IMR-90 (cell line): Measurements from ENCODE around the gene C10orf95. TPM values are rescaled to one million over a fixed set of nuclear protein-coding genes. Genes with fewer than 3 reads are reported as not detected.

Experiments
- ATAC-seq: fragments of 200-7000 bp; cut with Tn5 transposase; 2 replicates; pipeline ENCODE4 v1.9.1; 2020; ENCODE audit warnings: low read depth, mild to moderate bottlenecking, moderate library complexity
- BruUV-seq: library from RNA; stranded (reverse); fragments of 400-500 nt; replicated peaks from 2 replicates; lab custom pipeline; 2021; lab: Mats Ljungman, UMichigan
- CTCF ChIA-PET: fragments of 300-600 bp; formaldehyde crosslinking; extraction: SDS; loops from one replicate; lab custom pipeline; 2021; ENCODE audit warnings: antibody characterized with exemption; lab: Yijun Ruan, JAX
- POLR2A ChIA-PET: fragments of 300-600 bp; sonication (Branson Sonifier 250); formaldehyde crosslinking; loops from one replicate; lab custom pipeline; 2022; ENCODE audit warnings: antibody characterized with exemption; ENCODE audit not compliant: unreplicated experiment; lab: Charles Lee
- DNase-seq: peaks from one replicate; pipeline ENCODE4 v3.0.0; 2013
- H2AFZ ChIP-seq: replicated peaks from 2 replicates; pipeline ENCODE3; 2013; ENCODE audit warnings: low read length, mild to moderate bottlenecking; ENCODE audit not compliant: poor library complexity
- H2AK5ac ChIP-seq: 2 replicates; pipeline ENCODE4 v1.6.1; 2013; ENCODE audit warnings: low read depth, low read length, inconsistent platforms
- H2AK9ac ChIP-seq: replicated peaks from 2 replicates; pipeline ENCODE3; 2013; ENCODE audit warnings: mild to moderate bottlenecking, low read depth, low read length, moderate library complexity; ENCODE audit not compliant: poor library complexity
- H2BK120ac ChIP-seq: 2 replicates; pipeline ENCODE4 v1.6.1; 2013; ENCODE audit warnings: low read depth, low read length, inconsistent platforms
- H2BK15ac ChIP-seq: 3 replicates; pipeline ENCODE4 v1.6.1; 2013; ENCODE audit warnings: low read depth, low read length, inconsistent platforms
- H2BK20ac ChIP-seq: 2 replicates; pipeline ENCODE4 v1.6.1; 2013; ENCODE audit warnings: low read depth, mild to moderate bottlenecking, inconsistent platforms, low read length, moderate library complexity
- H2BK5ac ChIP-seq: 2 replicates; pipeline ENCODE4 v1.6.1; 2013; ENCODE audit warnings: mild to moderate bottlenecking, low read depth, low read length, inconsistent platforms; ENCODE audit not compliant: poor library complexity, severe bottlenecking
- H3K14ac ChIP-seq: replicated peaks from 2 replicates; pipeline ENCODE4 v1.6.1; 2013; ENCODE audit warnings: low read depth, low read length, inconsistent platforms
- H3K18ac ChIP-seq: 2 replicates; pipeline ENCODE4 v1.6.1; 2013; ENCODE audit warnings: low read depth, low read length, control low read depth
- H3K23ac ChIP-seq: 2 replicates; pipeline ENCODE4 v1.6.1; 2013; ENCODE audit warnings: low read depth, low read length, inconsistent platforms
- H3K27ac ChIP-seq: 2 replicates; pipeline ENCODE4 v1.5.1; 2013; ENCODE audit warnings: mild to moderate bottlenecking, control low read depth, low read length; ENCODE audit not compliant: insufficient read depth
- H3K27me3 ChIP-seq: 2 replicates; pipeline ENCODE4 v1.6.1; 2013; ENCODE audit warnings: low read length; ENCODE audit not compliant: control insufficient read depth, insufficient read depth
- H3K36me3 ChIP-seq: 2 replicates; pipeline ENCODE4 v1.6.1; 2013; ENCODE audit warnings: low read length, mixed read lengths; ENCODE audit not compliant: control insufficient read depth, insufficient read depth
- H3K4ac ChIP-seq: 2 replicates; pipeline ENCODE4 v1.6.1; 2013; ENCODE audit warnings: low read depth, low read length, inconsistent platforms
- H3K4me1 ChIP-seq: 2 replicates; pipeline ENCODE4 v1.6.1; 2013; ENCODE audit warnings: low read length, mixed read lengths; ENCODE audit not compliant: control insufficient read depth, insufficient read depth
- H3K4me2 ChIP-seq: 2 replicates; pipeline ENCODE4 v1.6.1; 2013; ENCODE audit warnings: low read depth, mild to moderate bottlenecking, control low read depth, low read length, moderate library complexity
- H3K4me3 ChIP-seq: 2 replicates; pipeline ENCODE4 v1.5.1; 2013; ENCODE audit warnings: low read depth, mild to moderate bottlenecking, control low read depth, low read length, moderate library complexity; ENCODE audit not compliant: insufficient read depth
- H3K56ac ChIP-seq: 2 replicates; pipeline ENCODE4 v1.6.1; 2013; ENCODE audit warnings: low read length, inconsistent platforms; ENCODE audit not compliant: insufficient read depth; ENCODE audit errors: extremely low read depth
- H3K79me1 ChIP-seq, 2 experiments: 2 replicates each; pipeline ENCODE4 v1.6.1; 2013; ENCODE audit warnings: low read length in 2 of 2, inconsistent platforms in 1 of 2, low read depth in 1 of 2
- H3K9ac ChIP-seq: 2 replicates; pipeline ENCODE4 v1.6.1; 2013; ENCODE audit warnings: low read depth, low read length, control low read depth
- H3K9me1 ChIP-seq: 2 replicates; pipeline ENCODE4 v1.6.1; 2013; ENCODE audit warnings: low read length, inconsistent platforms; ENCODE audit not compliant: insufficient read depth
- H3K9me3 ChIP-seq: 2 replicates; pipeline ENCODE4 v1.6.1; 2013; ENCODE audit warnings: low read length; ENCODE audit not compliant: control insufficient read depth, insufficient read depth
- H4K20me1 ChIP-seq: 2 replicates; pipeline ENCODE4 v1.6.1; 2013; ENCODE audit warnings: low read length, inconsistent platforms; ENCODE audit not compliant: insufficient read depth
- H4K5ac ChIP-seq: 2 replicates; pipeline ENCODE4 v1.6.1; 2013; ENCODE audit warnings: mild to moderate bottlenecking, low read depth, low read length, control low read depth
- H4K8ac ChIP-seq, 2 experiments: 2 replicates each; pipeline ENCODE4 v1.6.1; 2013; ENCODE audit warnings: low read depth in 2 of 2, low read length in 2 of 2, control low read depth in 1 of 2, inconsistent platforms in 1 of 2
- H4K91ac ChIP-seq: 2 replicates; pipeline ENCODE4 v1.6.1; 2013; ENCODE audit warnings: low read depth, low read length, inconsistent platforms; ENCODE audit not compliant: insufficient read depth
- BHLHE40 ChIP-seq: fragments of 150-350 bp; IDR thresholded peaks from 2 replicates; pipeline ENCODE4 v1.6.1; 2016; ENCODE audit warnings: mild to moderate bottlenecking, low read depth, low read length
- CEBPB ChIP-seq: IDR thresholded peaks from 2 replicates; pipeline ENCODE4 v1.6.1; 2012; ENCODE audit warnings: low read depth, low read length, improper control_type of control experiment
- CHD1 ChIP-seq: IDR thresholded peaks from 2 replicates; pipeline ENCODE4 v1.6.1; 2012; ENCODE audit warnings: low read depth, low read length, improper control_type of control experiment
- FOS ChIP-seq: fragments of 150-350 bp; IDR thresholded peaks from 2 replicates; pipeline ENCODE4 v1.6.1; 2016; ENCODE audit warnings: low read depth, low read length
- MAFK ChIP-seq: IDR thresholded peaks from 2 replicates; pipeline ENCODE4 v1.6.1; 2012; ENCODE audit warnings: low read depth, low read length, improper control_type of control experiment
- MAZ ChIP-seq: IDR thresholded peaks from 2 replicates; pipeline ENCODE4 v1.6.1; 2012; ENCODE audit warnings: low read depth, mild to moderate bottlenecking, low read length, improper control_type of control experiment, moderate library complexity, borderline replicate concordance
- MXI1 ChIP-seq: IDR thresholded peaks from 2 replicates; pipeline ENCODE4 v1.6.1; 2012; ENCODE audit warnings: low read depth, mild to moderate bottlenecking, low read length, moderate library complexity, borderline replicate concordance
- NFE2L2 ChIP-seq: fragments of 150-350 bp; IDR thresholded peaks from 2 replicates; pipeline ENCODE4 v1.6.1; 2016; ENCODE audit warnings: low read depth, mild to moderate bottlenecking, low read length
- POLR2A ChIP-seq: IDR thresholded peaks from 2 replicates; pipeline ENCODE4 v1.6.1; 2012; ENCODE audit warnings: mild to moderate bottlenecking, low read depth, low read length
- RAD21 ChIP-seq: IDR thresholded peaks from 2 replicates; pipeline ENCODE4 v1.6.1; 2012; ENCODE audit warnings: low read length, improper control_type of control experiment
- RCOR1 ChIP-seq: IDR thresholded peaks from 2 replicates; pipeline ENCODE4 v1.6.1; 2012; ENCODE audit warnings: mild to moderate bottlenecking, low read length, improper control_type of control experiment; ENCODE audit not compliant: insufficient replicate concordance
- RFX5 ChIP-seq: IDR thresholded peaks from 2 replicates; pipeline ENCODE4 v1.8.0; 2012; ENCODE audit warnings: low read depth, mild to moderate bottlenecking, low read length, moderate library complexity
- SMC3 ChIP-seq: fragments of 150-350 bp; IDR thresholded peaks from 2 replicates; pipeline ENCODE4 v1.6.1; 2016; ENCODE audit warnings: low read depth, mild to moderate bottlenecking, antibody characterized with exemption, low read length, moderate library complexity
- WGBS, 2 experiments: methylation state at CpG; one replicate each; pipeline versions ENCODE4 v1.1.5 to v1.1.7; 2013; ENCODE audit warnings: missing lambda C conversion rate in 2 of 2; ENCODE audit not compliant: insufficient read length in 1 of 2; ENCODE audit errors: extremely low coverage in 2 of 2; 5-methylcytosine and 5-hydroxymethylcytosine counted together
- dilution Hi-C: fragments of 300-500 bp; cut with HindIII; formaldehyde crosslinking; loops from one replicate; pipeline ENCODE4 v1.14.3; 2018; ENCODE audit warnings: low sequenced_read_pairs; ENCODE audit not compliant: unreplicated experiment
- in situ Hi-C: fragments of 300-500 bp; cut with MboI; formaldehyde crosslinking; loops from 3 replicates; pipeline ENCODE4 v1.14.3; 2019; ENCODE audit warnings: low sequenced_read_pairs, inconsistent platforms, mixed read lengths
- intact Hi-C: fragments of 100-400 bp; cut with micrococcal nuclease; formaldehyde crosslinking; loops from 2 replicates; pipeline ENCODE4 v1.10.0; 2022
- polyA plus RNA-seq, 3 experiments: library from polyadenylated mRNA; depleted of rRNA; stranded (reverse); fragments of >200 nt; gene quantifications; 2 replicates each; pipeline ENCODE4 v1.2.3, GENCODE V29; 2012; ENCODE audit warnings: low replicate concordance in 1 of 3
- total RNA-seq: library from RNA; depleted of rRNA; stranded (reverse); fragments of >200 nt; gene quantifications from 2 replicates; pipeline ENCODE4 v1.2.3, GENCODE V29; 2012
- TF ChIP-seq, protein P1 (sequence below): fragments of 150-350 bp; IDR thresholded peaks from 2 replicates; pipeline ENCODE4 v1.6.1; 2017; ENCODE audit warnings: mild to moderate bottlenecking, antibody characterized with exemption, low read length, low read depth
- TF ChIP-seq, protein P2 (sequence below): conservative IDR thresholded peaks from 2 replicates; pipeline ENCODE4 v1.5.1; 2012; ENCODE audit warnings: mild to moderate bottlenecking, low read depth, low read length, improper control_type of control experiment
- TF ChIP-seq, protein P3 (sequence below): fragments of 150-350 bp; IDR thresholded peaks from 2 replicates; pipeline ENCODE4 v1.6.1; 2016; ENCODE audit warnings: low read depth, mild to moderate bottlenecking, low read length, moderate library complexity, borderline replicate concordance

C10orf95 gene
- total and polyA plus RNA-seq, 2 of the 4 experiments (the other 2 are of a cell fraction) = not detected

DNA sequence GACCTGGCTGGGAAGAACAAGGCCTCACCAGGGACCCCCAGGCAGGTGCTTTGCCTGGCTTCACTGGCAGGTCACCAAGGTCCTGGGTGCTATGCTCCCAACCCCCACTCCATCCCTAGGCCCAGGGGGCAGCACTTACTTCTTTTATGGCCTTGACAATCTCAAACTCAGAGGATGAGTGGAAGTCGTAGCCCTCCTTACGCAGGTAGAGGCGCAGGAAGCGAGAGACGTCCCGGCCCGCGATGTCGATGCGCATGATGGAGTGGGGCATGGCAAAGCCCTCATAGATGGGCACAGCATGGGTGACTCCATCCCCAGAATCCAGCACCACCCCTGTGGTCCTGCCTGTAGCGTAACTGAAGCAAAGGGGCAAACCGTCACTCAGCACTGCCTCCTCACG is 32.7 kb upstream of the C10orf95 start:
- no peak overlapping the region for H4K91ac ChIP-seq
- H2BK20ac ChIP-seq = no peak overlapping the region
- H3K4me1 ChIP-seq = no peaks in the 10 kb centered on the region
- intact Hi-C loops = no loop called here
- peaks cover 11% of the 10 kb centered on the region for H4K20me1 ChIP-seq
- H2BK5ac ChIP-seq = no peak overlapping the region
- H3K27me3 ChIP-seq = no peaks in the 10 kb centered on the region
- no peak overlapping the region for H2AK5ac ChIP-seq
- no peak overlapping the region for H3K27ac ChIP-seq
- no peak overlapping the region for H3K9ac ChIP-seq
- no peak overlapping the region for H3K4me3 ChIP-seq
- H2AFZ ChIP-seq = no peak overlapping the region
- no peak for DNase-seq
- no peak overlapping the region for H4K5ac ChIP-seq
- H2AK9ac ChIP-seq = no peak overlapping the region
- H2BK15ac ChIP-seq = no peak overlapping the region
- in situ Hi-C loops = loop anchor here (10.0 kb wide), 1 partner anchor 259 kb away; the partner anchor contains the start of gene ELOVL3
- H3K9me3 ChIP-seq = no peaks in the 10 kb centered on the region
- no peak for ATAC-seq
- H3K56ac ChIP-seq = no peak overlapping the region
- dilution Hi-C loops = no loop called here
- ChIA-PET CTCF (no interaction called here), POLR2A (no interaction called here)
- no peak overlapping the region for H3K4ac ChIP-seq
- 95% methylated on average over 8 of the region's 13 CpGs; no CpG with 5 or more reads in 1 of the 2 experiments for WGBS, 2 experiments
- no peak overlapping the region for H2BK120ac ChIP-seq
- H3K4me2 ChIP-seq = no peak overlapping the region
- BruUV-seq = no TSS peak
- H3K36me3 ChIP-seq = peaks cover 81% of the 10 kb centered on the region
- no peak overlapping the region for H3K14ac ChIP-seq
- H3K9me1 ChIP-seq = no peaks in the 10 kb centered on the region
- TF ChIP-seq, protein P1, sequence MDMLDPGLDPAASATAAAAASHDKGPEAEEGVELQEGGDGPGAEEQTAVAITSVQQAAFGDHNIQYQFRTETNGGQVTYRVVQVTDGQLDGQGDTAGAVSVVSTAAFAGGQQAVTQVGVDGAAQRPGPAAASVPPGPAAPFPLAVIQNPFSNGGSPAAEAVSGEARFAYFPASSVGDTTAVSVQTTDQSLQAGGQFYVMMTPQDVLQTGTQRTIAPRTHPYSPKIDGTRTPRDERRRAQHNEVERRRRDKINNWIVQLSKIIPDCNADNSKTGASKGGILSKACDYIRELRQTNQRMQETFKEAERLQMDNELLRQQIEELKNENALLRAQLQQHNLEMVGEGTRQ = no peak
- no peak for TF ChIP-seq RCOR1
- no peak for TF ChIP-seq SMC3
- no peak for TF ChIP-seq RAD21
- no peak for TF ChIP-seq MXI1
- TF ChIP-seq BHLHE40 = no peak
- no peak for TF ChIP-seq CHD1
- no peak for TF ChIP-seq CEBPB
- TF ChIP-seq, protein P2, sequence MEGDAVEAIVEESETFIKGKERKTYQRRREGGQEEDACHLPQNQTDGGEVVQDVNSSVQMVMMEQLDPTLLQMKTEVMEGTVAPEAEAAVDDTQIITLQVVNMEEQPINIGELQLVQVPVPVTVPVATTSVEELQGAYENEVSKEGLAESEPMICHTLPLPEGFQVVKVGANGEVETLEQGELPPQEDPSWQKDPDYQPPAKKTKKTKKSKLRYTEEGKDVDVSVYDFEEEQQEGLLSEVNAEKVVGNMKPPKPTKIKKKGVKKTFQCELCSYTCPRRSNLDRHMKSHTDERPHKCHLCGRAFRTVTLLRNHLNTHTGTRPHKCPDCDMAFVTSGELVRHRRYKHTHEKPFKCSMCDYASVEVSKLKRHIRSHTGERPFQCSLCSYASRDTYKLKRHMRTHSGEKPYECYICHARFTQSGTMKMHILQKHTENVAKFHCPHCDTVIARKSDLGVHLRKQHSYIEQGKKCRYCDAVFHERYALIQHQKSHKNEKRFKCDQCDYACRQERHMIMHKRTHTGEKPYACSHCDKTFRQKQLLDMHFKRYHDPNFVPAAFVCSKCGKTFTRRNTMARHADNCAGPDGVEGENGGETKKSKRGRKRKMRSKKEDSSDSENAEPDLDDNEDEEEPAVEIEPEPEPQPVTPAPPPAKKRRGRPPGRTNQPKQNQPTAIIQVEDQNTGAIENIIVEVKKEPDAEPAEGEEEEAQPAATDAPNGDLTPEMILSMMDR = no peak
- TF ChIP-seq RFX5 = no peak
- TF ChIP-seq POLR2A = no peak
- no peak for TF ChIP-seq MAFK
- TF ChIP-seq FOS = no peak
- TF ChIP-seq, protein P3, sequence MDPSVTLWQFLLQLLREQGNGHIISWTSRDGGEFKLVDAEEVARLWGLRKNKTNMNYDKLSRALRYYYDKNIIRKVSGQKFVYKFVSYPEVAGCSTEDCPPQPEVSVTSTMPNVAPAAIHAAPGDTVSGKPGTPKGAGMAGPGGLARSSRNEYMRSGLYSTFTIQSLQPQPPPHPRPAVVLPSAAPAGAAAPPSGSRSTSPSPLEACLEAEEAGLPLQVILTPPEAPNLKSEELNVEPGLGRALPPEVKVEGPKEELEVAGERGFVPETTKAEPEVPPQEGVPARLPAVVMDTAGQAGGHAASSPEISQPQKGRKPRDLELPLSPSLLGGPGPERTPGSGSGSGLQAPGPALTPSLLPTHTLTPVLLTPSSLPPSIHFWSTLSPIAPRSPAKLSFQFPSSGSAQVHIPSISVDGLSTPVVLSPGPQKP = no peak
- TF ChIP-seq MAZ = no peak
- TF ChIP-seq NFE2L2 = no peak
- no peak overlapping the region for H4K8ac ChIP-seq
- no peak overlapping the region for H3K18ac ChIP-seq
- H3K79me1 ChIP-seq = peaks cover 9 to 13% of the 10 kb centered on the region in 2 experiments
- no peak overlapping the region for H3K23ac ChIP-seq
